NT2/D1 (cell line): Measurements from ENCODE around the gene LSM14A.

ENCODE experiments used
- SUZ12 ChIP-seq: IDR thresholded peaks from 2 replicates; pipeline ENCODE4 v1.6.1; 2011; ENCODE audit not compliant: insufficient read length, insufficient read depth; ENCODE audit errors: extremely low read depth
- YY1 ChIP-seq: IDR thresholded peaks from 2 replicates; pipeline ENCODE4 v1.6.1; 2011; ENCODE audit not compliant: insufficient read length, insufficient read depth
- ZNF274 ChIP-seq: IDR thresholded peaks from 2 replicates; pipeline ENCODE4 v1.6.1; 2011; ENCODE audit warnings: mild to moderate bottlenecking, low read depth, low read length

- TF ChIP-seq ZNF274: no peak
- no peak for TF ChIP-seq SUZ12
- no peak for TF ChIP-seq YY1
These were observed 65.6 kb downstream of the LSM14A start for GRCh38 chr19:34237939-34238338.
